ENCODE data around the gene SUPT5H. TPM values are rescaled to one million over a fixed set of nuclear protein-coding genes. Genes with fewer than 3 reads are reported as not detected.

SUPT5H gene
- total RNA-seq, 4 donors from 2014 or later, result 39.5 to 80.3 (median 67.7) TPM

- Histone ChIP-seq H3K9me3 (no peaks in the 10 kb centered on the region), H3K27me3 (no peaks in the 10 kb centered on the region), H3K4me3 (no peak overlapping the region), H3K4me1 (no peaks in the 10 kb centered on the region), H3K27ac (no peak overlapping the region), H3K36me3 (peaks cover 68 to 100% (median 84%) of the 10 kb centered on the region in 3 donors)
- intact Hi-C loops (cut with DNase I), result no loop called here
- WGBS, 2 donors, result 87 to 90% methylated on average over 3 to 9 of the region's 11 CpGs
- DNase-seq, result no peak
- TF ChIP-seq CTCF (IDR thresholded peaks at IDR 0.05) (no peak), POLR2A (IDR thresholded peaks at IDR 0.05) (no peak)
Observed at GRCh38 chr19:39469036-39469435, 23.7 kb downstream of the SUPT5H start.

- intact Hi-C loops (cut with DNase I), result no loop called here
- Histone ChIP-seq H3K27me3 (no peaks in the 10 kb centered on the region), H3K9me3 (no peaks in the 10 kb centered on the region), H3K36me3 (peaks cover 72 to 100% (median 89%) of the 10 kb centered on the region in 3 donors), H3K4me1 (no peaks in the 10 kb centered on the region), H3K4me3 (no peak overlapping the region), H3K27ac (no peak overlapping the region)
- DNase-seq, result no peak
- WGBS, 2 donors, result 85 to 89% methylated on average over 3 to 6 of the region's 6 CpGs
- TF ChIP-seq POLR2A (IDR thresholded peaks at IDR 0.05) (no peak), CTCF (IDR thresholded peaks at IDR 0.05) (no peak)
Observed at GRCh38 chr19:39469567-39469966, 24.2 kb downstream of the SUPT5H start.

- Histone ChIP-seq H3K9me3 (no peaks in the 10 kb centered on the region), H3K4me3 (no peak overlapping the region), H3K27me3 (no peaks in the 10 kb centered on the region), H3K4me1 (no peaks in the 10 kb centered on the region), H3K36me3 (peaks cover 65 to 100% (median 86%) of the 10 kb centered on the region in 3 donors), H3K27ac (no peak overlapping the region)
- TF ChIP-seq CTCF (IDR thresholded peaks at IDR 0.05) (no peak), POLR2A (IDR thresholded peaks at IDR 0.05) (no peak)
- 78 to 88% methylated on average over 3 to 7 of the region's 7 CpGs for WGBS, 2 donors
- intact Hi-C loops (cut with DNase I), result loop anchor here (10.0 kb wide), 1 partner anchor 64 kb away; the partner anchor contains the start of gene EID2B
- DNase-seq, result no peak
Observed at GRCh38 chr19:39470724-39471339, 25.4 kb downstream of the SUPT5H start.

GRCh38 chr19:39471756-39472536, 26.6 kb downstream of the SUPT5H start:
- Histone ChIP-seq H3K27ac (no peak overlapping the region), H3K9me3 (no peaks in the 10 kb centered on the region), H3K36me3 (peaks cover 61 to 100% (median 80%) of the 10 kb centered on the region in 3 donors), H3K4me3 (no peak overlapping the region), H3K27me3 (no peaks in the 10 kb centered on the region), H3K4me1 (no peaks in the 10 kb centered on the region)
- intact Hi-C loops (cut with DNase I), result loop anchor here (10.0 kb wide), 1 partner anchor 63 kb away; the partner anchor contains the start of gene EID2B
- WGBS, 2 donors, result 84 to 88% methylated on average over 4 to 5 of the region's 8 CpGs
- no peak for TF ChIP-seq POLR2A (IDR thresholded peaks at IDR 0.05)
- TF ChIP-seq CTCF (IDR thresholded peaks at IDR 0.05), result no peak
- no peak for DNase-seq

All from esophagus squamous epithelium (tissue), 5 donors.